IMR-90 (cell line): Measurements from ENCODE around the gene CERS5. TPM values are rescaled to one million over a fixed set of nuclear protein-coding genes. Genes with fewer than 3 reads are reported as not detected.

Experiments used
- ATAC-seq: fragments of 200-7000 bp; cut with Tn5 transposase; 2 replicates; pipeline ENCODE4 v1.9.1; 2020; ENCODE audit warnings: low read depth, mild to moderate bottlenecking, moderate library complexity
- BruUV-seq: library from RNA; stranded (reverse); fragments of 400-500 nt; replicated peaks from 2 replicates; lab custom pipeline; 2021; lab: Mats Ljungman, UMichigan
- CTCF ChIA-PET: fragments of 300-600 bp; formaldehyde crosslinking; extraction: SDS; loops from one replicate; lab custom pipeline; 2021; ENCODE audit warnings: antibody characterized with exemption; lab: Yijun Ruan, JAX
- POLR2A ChIA-PET: fragments of 300-600 bp; sonication (Branson Sonifier 250); formaldehyde crosslinking; loops from one replicate; lab custom pipeline; 2022; ENCODE audit warnings: antibody characterized with exemption; ENCODE audit not compliant: unreplicated experiment; lab: Charles Lee
- DNase-seq: peaks from one replicate; pipeline ENCODE4 v3.0.0; 2013
- H2AFZ ChIP-seq: replicated peaks from 2 replicates; pipeline ENCODE3; 2013; ENCODE audit warnings: low read length, mild to moderate bottlenecking; ENCODE audit not compliant: poor library complexity
- H2AK5ac ChIP-seq: 2 replicates; pipeline ENCODE4 v1.6.1; 2013; ENCODE audit warnings: low read depth, low read length, inconsistent platforms
- H2AK9ac ChIP-seq: replicated peaks from 2 replicates; pipeline ENCODE3; 2013; ENCODE audit warnings: mild to moderate bottlenecking, low read depth, low read length, moderate library complexity; ENCODE audit not compliant: poor library complexity
- H2BK120ac ChIP-seq: 2 replicates; pipeline ENCODE4 v1.6.1; 2013; ENCODE audit warnings: low read depth, low read length, inconsistent platforms
- H2BK15ac ChIP-seq: 3 replicates; pipeline ENCODE4 v1.6.1; 2013; ENCODE audit warnings: low read depth, low read length, inconsistent platforms
- H2BK20ac ChIP-seq: 2 replicates; pipeline ENCODE4 v1.6.1; 2013; ENCODE audit warnings: low read depth, mild to moderate bottlenecking, inconsistent platforms, low read length, moderate library complexity
- H2BK5ac ChIP-seq: 2 replicates; pipeline ENCODE4 v1.6.1; 2013; ENCODE audit warnings: mild to moderate bottlenecking, low read depth, low read length, inconsistent platforms; ENCODE audit not compliant: poor library complexity, severe bottlenecking
- H3K14ac ChIP-seq: replicated peaks from 2 replicates; pipeline ENCODE4 v1.6.1; 2013; ENCODE audit warnings: low read depth, low read length, inconsistent platforms
- H3K18ac ChIP-seq: 2 replicates; pipeline ENCODE4 v1.6.1; 2013; ENCODE audit warnings: low read depth, low read length, control low read depth
- H3K23ac ChIP-seq: 2 replicates; pipeline ENCODE4 v1.6.1; 2013; ENCODE audit warnings: low read depth, low read length, inconsistent platforms
- H3K27ac ChIP-seq: 2 replicates; pipeline ENCODE4 v1.5.1; 2013; ENCODE audit warnings: mild to moderate bottlenecking, control low read depth, low read length; ENCODE audit not compliant: insufficient read depth
- H3K27me3 ChIP-seq: 2 replicates; pipeline ENCODE4 v1.6.1; 2013; ENCODE audit warnings: low read length; ENCODE audit not compliant: control insufficient read depth, insufficient read depth
- H3K36me3 ChIP-seq: 2 replicates; pipeline ENCODE4 v1.6.1; 2013; ENCODE audit warnings: low read length, mixed read lengths; ENCODE audit not compliant: control insufficient read depth, insufficient read depth
- H3K4ac ChIP-seq: 2 replicates; pipeline ENCODE4 v1.6.1; 2013; ENCODE audit warnings: low read depth, low read length, inconsistent platforms
- H3K4me1 ChIP-seq: 2 replicates; pipeline ENCODE4 v1.6.1; 2013; ENCODE audit warnings: low read length, mixed read lengths; ENCODE audit not compliant: control insufficient read depth, insufficient read depth
- H3K4me2 ChIP-seq: 2 replicates; pipeline ENCODE4 v1.6.1; 2013; ENCODE audit warnings: low read depth, mild to moderate bottlenecking, control low read depth, low read length, moderate library complexity
- H3K4me3 ChIP-seq: 2 replicates; pipeline ENCODE4 v1.5.1; 2013; ENCODE audit warnings: low read depth, mild to moderate bottlenecking, control low read depth, low read length, moderate library complexity; ENCODE audit not compliant: insufficient read depth
- H3K56ac ChIP-seq: 2 replicates; pipeline ENCODE4 v1.6.1; 2013; ENCODE audit warnings: low read length, inconsistent platforms; ENCODE audit not compliant: insufficient read depth; ENCODE audit errors: extremely low read depth
- H3K79me1 ChIP-seq, 2 experiments: 2 replicates each; pipeline ENCODE4 v1.6.1; 2013; ENCODE audit warnings: low read length in 2 of 2, inconsistent platforms in 1 of 2, low read depth in 1 of 2
- H3K9ac ChIP-seq: 2 replicates; pipeline ENCODE4 v1.6.1; 2013; ENCODE audit warnings: low read depth, low read length, control low read depth
- H3K9me1 ChIP-seq: 2 replicates; pipeline ENCODE4 v1.6.1; 2013; ENCODE audit warnings: low read length, inconsistent platforms; ENCODE audit not compliant: insufficient read depth
- H3K9me3 ChIP-seq: 2 replicates; pipeline ENCODE4 v1.6.1; 2013; ENCODE audit warnings: low read length; ENCODE audit not compliant: control insufficient read depth, insufficient read depth
- H4K20me1 ChIP-seq: 2 replicates; pipeline ENCODE4 v1.6.1; 2013; ENCODE audit warnings: low read length, inconsistent platforms; ENCODE audit not compliant: insufficient read depth
- H4K5ac ChIP-seq: 2 replicates; pipeline ENCODE4 v1.6.1; 2013; ENCODE audit warnings: mild to moderate bottlenecking, low read depth, low read length, control low read depth
- H4K8ac ChIP-seq, 2 experiments: 2 replicates each; pipeline ENCODE4 v1.6.1; 2013; ENCODE audit warnings: low read depth in 2 of 2, low read length in 2 of 2, control low read depth in 1 of 2, inconsistent platforms in 1 of 2
- H4K91ac ChIP-seq: 2 replicates; pipeline ENCODE4 v1.6.1; 2013; ENCODE audit warnings: low read depth, low read length, inconsistent platforms; ENCODE audit not compliant: insufficient read depth
- FOS ChIP-seq: fragments of 150-350 bp; IDR thresholded peaks from 2 replicates; pipeline ENCODE4 v1.6.1; 2016; ENCODE audit warnings: low read depth, low read length
- MAZ ChIP-seq: IDR thresholded peaks from 2 replicates; pipeline ENCODE4 v1.6.1; 2012; ENCODE audit warnings: low read depth, mild to moderate bottlenecking, low read length, improper control_type of control experiment, moderate library complexity, borderline replicate concordance
- MXI1 ChIP-seq: IDR thresholded peaks from 2 replicates; pipeline ENCODE4 v1.6.1; 2012; ENCODE audit warnings: low read depth, mild to moderate bottlenecking, low read length, moderate library complexity, borderline replicate concordance
- POLR2A ChIP-seq: IDR thresholded peaks from 2 replicates; pipeline ENCODE4 v1.6.1; 2012; ENCODE audit warnings: mild to moderate bottlenecking, low read depth, low read length
- RCOR1 ChIP-seq: IDR thresholded peaks from 2 replicates; pipeline ENCODE4 v1.6.1; 2012; ENCODE audit warnings: mild to moderate bottlenecking, low read length, improper control_type of control experiment; ENCODE audit not compliant: insufficient replicate concordance
- SMC3 ChIP-seq: fragments of 150-350 bp; IDR thresholded peaks from 2 replicates; pipeline ENCODE4 v1.6.1; 2016; ENCODE audit warnings: low read depth, mild to moderate bottlenecking, antibody characterized with exemption, low read length, moderate library complexity
- WGBS, 2 experiments: methylation state at CpG; one replicate each; pipeline versions ENCODE4 v1.1.5 to v1.1.7; 2013; ENCODE audit warnings: missing lambda C conversion rate in 2 of 2; ENCODE audit not compliant: insufficient read length in 1 of 2; ENCODE audit errors: extremely low coverage in 2 of 2; 5-methylcytosine and 5-hydroxymethylcytosine counted together
- dilution Hi-C: fragments of 300-500 bp; cut with HindIII; formaldehyde crosslinking; loops from one replicate; pipeline ENCODE4 v1.14.3; 2018; ENCODE audit warnings: low sequenced_read_pairs; ENCODE audit not compliant: unreplicated experiment
- in situ Hi-C: fragments of 300-500 bp; cut with MboI; formaldehyde crosslinking; loops from 3 replicates; pipeline ENCODE4 v1.14.3; 2019; ENCODE audit warnings: low sequenced_read_pairs, inconsistent platforms, mixed read lengths
- intact Hi-C: fragments of 100-400 bp; cut with micrococcal nuclease; formaldehyde crosslinking; loops from 2 replicates; pipeline ENCODE4 v1.10.0; 2022
- polyA plus RNA-seq, 3 experiments: library from polyadenylated mRNA; depleted of rRNA; stranded (reverse); fragments of >200 nt; gene quantifications; 2 replicates each; pipeline ENCODE4 v1.2.3, GENCODE V29; 2012; ENCODE audit warnings: low replicate concordance in 1 of 3
- total RNA-seq: library from RNA; depleted of rRNA; stranded (reverse); fragments of >200 nt; gene quantifications from 2 replicates; pipeline ENCODE4 v1.2.3, GENCODE V29; 2012

The CERS5 gene
- total and polyA plus RNA-seq, 2 of the 4 experiments (the other 2 are of a cell fraction) = 40.3 to 60.3 TPM

- H3K79me1 ChIP-seq = peaks cover 12 to 37% of the 10 kb centered on the region in 2 experiments
- H3K4me2 ChIP-seq = no peak overlapping the region
- no peaks in the 10 kb centered on the region for H3K27me3 ChIP-seq
- BruUV-seq = no TSS peak
- in situ Hi-C loops = no loop called here
- intact Hi-C loops = no loop called here
- POLR2A ChIA-PET = no interaction called here
- WGBS, 2 experiments = no CpG with 5 or more reads among the region's 5 CpGs
- no peak overlapping the region for H3K23ac ChIP-seq
- peaks cover 25% of the 10 kb centered on the region for H4K20me1 ChIP-seq
- H3K9me1 ChIP-seq = no peaks in the 10 kb centered on the region
- H4K5ac ChIP-seq = no peak overlapping the region
- no peak overlapping the region for H3K18ac ChIP-seq
- peaks cover 5% of the 10 kb centered on the region for H3K4me1 ChIP-seq
- no peak overlapping the region for H3K56ac ChIP-seq
- H4K8ac ChIP-seq = no peak overlapping the region
- H3K9me3 ChIP-seq = no peaks in the 10 kb centered on the region
- no peak overlapping the region for H3K9ac ChIP-seq
- H2BK120ac ChIP-seq = no peak overlapping the region
- no peak overlapping the region for H2AK5ac ChIP-seq
- ATAC-seq (no peak), DNase-seq (no peak)
- peaks cover 53% of the 10 kb centered on the region for H3K36me3 ChIP-seq
- no peak overlapping the region for H3K14ac ChIP-seq
- H3K4ac ChIP-seq = no peak overlapping the region
- H2BK5ac ChIP-seq = no peak overlapping the region
- no peak overlapping the region for H4K91ac ChIP-seq
- dilution Hi-C loops = no loop called here
- H2BK15ac ChIP-seq = no peak overlapping the region
- no peak overlapping the region for H2BK20ac ChIP-seq
- TF ChIP-seq MAZ (no peak), MXI1 (no peak), SMC3 (no peak), FOS (no peak), RCOR1 (no peak), POLR2A (no peak)
- H2AFZ ChIP-seq = no peak overlapping the region
- H3K27ac ChIP-seq = no peak overlapping the region
- CTCF ChIA-PET = no interaction called here
- no peak overlapping the region for H3K4me3 ChIP-seq
- no peak overlapping the region for H2AK9ac ChIP-seq
Measured at GRCh38 chr12:50090391-50090790, 76.8 kb downstream of the CERS5 start.
